Activated T-cell treated with anti-CD3 and anti-CD28 coated beads for 48 hours (primary cell): ENCODE data around the gene SLC16A8.

Experiments
- DNase-seq: peaks from one replicate; pipeline ENCODE4 v3.0.0-alpha.2; 2020; ENCODE audit warnings: low read depth

SLC16A8 gene

GRCh38 chr22:38072322-38073149 lies 11.4 kb downstream of the SLC16A8 start:
- DNase-seq = no peak

GRCh38 chr22:38071421-38072321 lies 12.3 kb downstream of the SLC16A8 start:
- DNase-seq = no peak

- no peak for DNase-seq
These were observed 13.6 kb downstream of the SLC16A8 start for GRCh38 chr22:38070250-38070921.

GRCh38 chr22:38069372-38070249 lies 14.4 kb downstream of the SLC16A8 start:
- DNase-seq = no peak

- no peak for DNase-seq
These were observed 15.2 kb downstream of the SLC16A8 start for GRCh38 chr22:38068641-38069371.

- DNase-seq = no peak
These were observed 16.1 kb downstream of the SLC16A8 start for GRCh38 chr22:38067761-38068360.

GRCh38 chr22:38067028-38067415 lies 17.0 kb downstream of the SLC16A8 start:
- DNase-seq = no peak

GRCh38 chr22:38066381-38067027 lies 17.5 kb downstream of the SLC16A8 start:
- DNase-seq = no peak

- DNase-seq = no peak
These were observed 18.4 kb downstream of the SLC16A8 start for GRCh38 chr22:38065539-38065938.

GRCh38 chr22:38062791-38063190 lies 21.2 kb downstream of the SLC16A8 start:
- DNase-seq = no peak

- DNase-seq = peak; percentile 78
These were observed 26.8 kb downstream of the SLC16A8 start, which contains the start of gene PICK1 for GRCh38 chr22:38056969-38057891. Gene PICK1, plus strand, starts transcription at chr22:38057404. Its CDS starts 406 bp downstream, at chr22:38057810.

GRCh38 chr22:38051900-38052862 lies 31.8 kb downstream of the SLC16A8 start:
- peak; percentile 71 for DNase-seq

- DNase-seq = no peak
These were observed 32.7 kb downstream of the SLC16A8 start for GRCh38 chr22:38051261-38051660.

- no peak for DNase-seq
These were observed 33.3 kb downstream of the SLC16A8 start for GRCh38 chr22:38050720-38051119.

GRCh38 chr22:38049812-38050619 lies 34.0 kb downstream of the SLC16A8 start:
- no peak for DNase-seq

GRCh38 chr22:38046070-38046748 lies 37.8 kb downstream of the SLC16A8 start:
- no peak for DNase-seq
